Lung (tissue), 12 donors: ENCODE data around the gene CELF2. TPM values are rescaled to one million over a fixed set of nuclear protein-coding genes. Genes with fewer than 3 reads are reported as not detected.

Experiments used
- ATAC-seq: fragments of 200-7000 bp; cut with Tn5 transposase; one replicate; pipeline ENCODE4 v1.9.1; 2020; ENCODE audit warnings: moderate number of reproducible peaks; ENCODE audit not compliant: insufficient read depth, low FRiP score
- DNase-seq, 3 donors: peaks; one replicate each; pipeline ENCODE4 v3.0.0-alpha.2; 2013 to 2017
- H3K27ac ChIP-seq, 2 donors: one replicate each; pipeline ENCODE4 v1.5.1; 2013; ENCODE audit warnings: mild to moderate bottlenecking in 2 of 2, moderate library complexity in 2 of 2, control low read depth in 1 of 2, inconsistent platforms in 1 of 2, low read depth in 1 of 2, low read length in 1 of 2
- H3K27me3 ChIP-seq, 3 donors: one replicate each; pipeline ENCODE4 v1.5.1; 2013; ENCODE audit warnings: low read length in 2 of 3; ENCODE audit not compliant: control insufficient read depth in 3 of 3, insufficient read depth in 3 of 3
- H3K36me3 ChIP-seq, 4 donors: one replicate each; pipeline ENCODE4 v1.5.1; 2013; ENCODE audit warnings: low read length in 4 of 4, mild to moderate bottlenecking in 1 of 4, moderate library complexity in 1 of 4; ENCODE audit not compliant: control insufficient read depth in 4 of 4, insufficient read depth in 4 of 4
- H3K4me1 ChIP-seq, 5 donors: one replicate each; pipeline ENCODE4 v1.5.1; 2013; ENCODE audit warnings: low read length in 5 of 5, mild to moderate bottlenecking in 2 of 5, moderate library complexity in 1 of 5; ENCODE audit not compliant: control insufficient read depth in 5 of 5, insufficient read depth in 5 of 5
- H3K4me3 ChIP-seq: one replicate; pipeline ENCODE4 v1.5.1; 2013; ENCODE audit warnings: mild to moderate bottlenecking, control low read depth, moderate library complexity
- H3K9ac ChIP-seq, 2 donors: one replicate each; pipeline ENCODE4 v1.5.1; 2013; ENCODE audit warnings: low read length in 2 of 2, control low read depth in 1 of 2; ENCODE audit not compliant: insufficient read depth in 1 of 2
- H3K9me3 ChIP-seq, 4 donors: one replicate each; pipeline ENCODE4 v1.5.1; 2013; ENCODE audit warnings: low read length in 3 of 4, mild to moderate bottlenecking in 1 of 4, moderate library complexity in 1 of 4; ENCODE audit not compliant: control insufficient read depth in 4 of 4, insufficient read depth in 3 of 4
- CTCF ChIP-seq: IDR thresholded peaks from 2 replicates; pipeline ENCODE4 v1.5.1; 2012; ENCODE audit warnings: mild to moderate bottlenecking; ENCODE audit errors: control extremely low read depth, extremely low read depth
- WGBS, 2 donors: extraction: QIAGEN DNeasy Blood & Tissue Kit; methylation state at CpG; one replicate each; pipeline ENCODE4 v1.1.7; 2013; 5-methylcytosine and 5-hydroxymethylcytosine counted together
- polyA plus RNA-seq, 2 donors: library from polyadenylated mRNA; stranded (reverse); fragments of 200-250 nt; gene quantifications; one replicate each; pipeline ENCODE4 v1.2.1, GENCODE V29; 2013
- total RNA-seq, 2 donors: library from RNA; depleted of rRNA in 1 of 2; stranded (reverse); fragments of >200 nt in 1 of 2; gene quantifications; one replicate each; pipeline ENCODE4 v1.2.1, GENCODE V29; 2014 to 2021
- donor health status: control.
- donor health status: control.
- donor health status: Bipolar disorder and iron deficiency.
- donor health status: healthy.
- donor health status: DM: yes; HTN: yes; CAD: no.

Gene CELF2
- total and polyA plus RNA-seq, 4 donors, result 13.6 to 115 (median 63.7) TPM

GRCh38 chr10:11153766-11154165, 136.1 kb downstream of the CELF2 start:
- H3K36me3 ChIP-seq, result no peaks in the 10 kb centered on the region
- WGBS, 2 donors, result 89 to 95% methylated on average over 2 of the region's 2 CpGs
- no peak overlapping the region for H3K4me3 ChIP-seq
- TF ChIP-seq CTCF, result no peak
- H3K27me3 ChIP-seq, result no peaks in the 10 kb centered on the region
- no peak for ATAC-seq
- peak in 2 of 3 donors; percentile 36 to 49 for DNase-seq
- H3K27ac ChIP-seq, result no peak overlapping the region
- H3K4me1 ChIP-seq, result peaks cover 0 to 30% (median 5%) of the 10 kb centered on the region in 5 donors
- H3K9ac ChIP-seq, result no peak overlapping the region
- no peaks in the 10 kb centered on the region for H3K9me3 ChIP-seq

- 57 to 59% methylated on average over 4 of the region's 4 CpGs for WGBS, 2 donors
Measured at GRCh38 chr10:11154333-11154732, 136.7 kb downstream of the CELF2 start.

GRCh38 chr10:11154849-11155498, 137.3 kb downstream of the CELF2 start:
- Histone ChIP-seq H3K27ac (no peak overlapping the region), H3K4me1 (peaks cover 0 to 25% (median 6%) of the 10 kb centered on the region in 5 donors), H3K36me3 (no peaks in the 10 kb centered on the region), H3K9ac (no peak overlapping the region), H3K27me3 (no peaks in the 10 kb centered on the region), H3K9me3 (no peaks in the 10 kb centered on the region), H3K4me3 (no peak overlapping the region)
- no peak for ATAC-seq
- DNase-seq, result no peak
- WGBS, 2 donors, result 73 to 80% methylated on average over 11 of the region's 11 CpGs
- TF ChIP-seq CTCF, result no peak

More at GRCh38 chr10:11154333-11154732, 136.7 kb downstream of the CELF2 start:
- no peaks in the 10 kb centered on the region for H3K27me3 ChIP-seq
- H3K9me3 ChIP-seq, result no peaks in the 10 kb centered on the region
- no peak overlapping the region for H3K4me3 ChIP-seq
- no peak for TF ChIP-seq CTCF
- DNase-seq (no peak), ATAC-seq (no peak)
- H3K36me3 ChIP-seq, result no peaks in the 10 kb centered on the region
- no peak overlapping the region for H3K27ac ChIP-seq
- H3K9ac ChIP-seq, result no peak overlapping the region
- peaks cover 0 to 30% (median 5%) of the 10 kb centered on the region in 5 donors for H3K4me1 ChIP-seq
